ENCODE measurements around the gene CDR2L.
"Not testable (repeated sequence)": the region's sequence is repeated elsewhere in the genome, so short reads cannot be mapped to it uniquely, and the experiment has no call there.

Gene CDR2L

DNA sequence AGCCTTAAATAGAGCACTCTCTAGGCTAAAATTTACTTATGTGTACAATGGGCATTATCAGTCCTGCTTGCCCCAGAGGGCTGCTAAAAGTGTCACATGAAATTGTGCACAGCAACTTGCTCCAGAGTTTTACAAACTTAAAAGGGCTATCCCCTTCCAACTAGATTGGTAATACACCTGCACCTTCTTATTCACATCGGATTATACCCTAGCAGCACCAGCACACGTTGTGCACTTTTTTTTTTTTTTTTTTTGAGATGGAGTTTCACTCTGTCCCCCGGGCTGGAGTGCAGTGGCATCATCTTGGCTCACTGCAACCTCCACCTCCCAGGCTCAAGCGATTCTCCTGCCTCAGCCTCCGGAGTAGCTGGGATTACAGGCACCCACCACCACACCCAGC lies 56.4 kb downstream of the CDR2L start:
- not testable (repeated sequence) for DNase-seq (ENCODE audit: low read depth in 2 of 2)

DNA sequence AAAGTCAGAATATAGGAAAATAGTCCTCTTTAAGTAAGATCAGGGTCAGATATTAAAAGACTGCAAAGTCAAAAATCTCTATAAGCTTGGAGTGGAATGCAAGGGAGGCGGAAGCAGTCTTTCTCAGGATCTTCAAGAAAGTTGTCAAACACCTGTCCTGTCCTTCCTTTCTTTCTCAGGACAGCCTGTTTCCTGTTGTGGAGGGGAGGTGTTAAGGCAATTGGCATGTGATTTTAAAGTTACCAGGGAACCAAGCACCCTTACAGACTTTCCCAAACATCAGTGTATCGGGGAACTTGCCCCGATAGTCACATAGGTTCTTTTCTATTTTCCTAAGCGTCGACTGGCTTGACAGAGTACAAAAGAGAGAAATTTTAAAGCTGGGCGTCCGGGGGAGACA lies 57.3 kb downstream of the CDR2L start:
- no peak for DNase-seq (ENCODE audit: low read depth in 2 of 2)

DNA sequence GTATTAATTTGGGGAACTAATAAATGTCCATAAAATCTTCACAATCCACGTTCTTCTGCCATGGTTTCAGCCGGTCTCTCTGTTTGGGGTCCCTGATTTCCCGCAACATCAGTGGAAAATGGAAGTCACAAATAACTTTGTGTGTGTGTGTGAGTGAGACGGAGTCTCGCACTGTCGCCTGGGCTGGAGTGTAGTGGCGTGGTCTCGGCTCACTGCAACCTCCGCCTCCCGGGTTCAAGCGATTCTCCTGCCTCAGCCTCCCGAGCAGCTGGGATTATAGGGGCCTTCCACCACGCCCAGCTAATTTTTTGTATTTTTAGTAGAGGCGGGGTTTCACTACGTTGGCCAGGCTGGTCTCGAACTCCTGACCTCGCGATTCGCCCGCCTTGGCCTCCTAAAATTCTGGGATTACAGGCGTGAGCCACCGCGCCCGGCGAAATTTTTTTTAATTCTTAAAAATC lies 58.5 kb downstream of the CDR2L start:
- DNase-seq (ENCODE audit: low read depth in 2 of 2) = not testable (repeated sequence)

DNA sequence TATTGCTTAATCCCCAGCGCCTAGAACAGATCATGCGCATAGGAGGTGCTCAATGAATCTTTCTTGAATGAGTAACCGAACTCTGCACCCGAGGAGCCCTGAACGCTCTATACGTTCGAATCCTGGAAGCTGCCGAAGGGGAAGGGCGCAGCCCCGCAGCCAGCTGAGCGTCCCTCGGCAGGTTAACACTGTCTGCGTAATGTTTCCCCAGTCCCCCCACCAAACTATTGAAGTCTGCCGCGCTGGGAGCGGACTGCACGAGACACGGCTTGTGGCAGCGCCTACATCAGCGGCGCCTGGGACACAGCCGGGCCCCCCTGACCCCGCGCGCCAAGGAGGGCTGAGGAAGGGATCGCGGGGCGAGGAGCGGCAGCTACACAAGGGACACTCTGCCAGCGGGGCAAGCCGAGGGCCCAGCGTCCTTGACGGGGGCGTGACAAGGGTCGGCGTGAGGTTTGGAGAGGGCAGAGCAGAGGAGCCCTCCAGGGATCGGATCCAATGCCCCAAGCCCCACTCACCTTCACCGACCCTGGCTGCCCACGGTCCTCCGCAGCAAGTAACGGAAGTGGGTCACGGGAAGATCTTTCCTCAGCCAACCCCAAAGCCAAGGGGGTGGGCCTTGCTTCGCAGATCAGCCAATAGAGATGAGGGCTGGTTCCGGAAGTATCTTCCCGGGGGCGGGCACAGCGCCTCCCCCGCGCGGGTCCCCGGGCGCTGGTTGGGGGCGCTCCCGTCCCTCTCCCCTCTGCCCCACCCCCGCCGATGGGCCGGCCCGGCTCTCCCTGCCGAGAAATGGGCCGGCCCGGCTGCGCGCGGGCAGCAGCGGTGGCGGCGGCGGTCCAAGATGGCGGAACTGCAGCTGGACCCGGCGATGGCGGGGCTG lies 59.2 kb downstream of the CDR2L start, which contains the start of the genes ATP5PD and KCTD2:
Gene ATP5PD, minus strand, starts transcription at position 563 of the 883 bp plus-strand sequence. CDS start 4,319 bp downstream, outside the sequence.
Gene KCTD2, plus strand, starts transcription at position 819 of the 883 bp plus-strand sequence. Its CDS starts 26 bp downstream, at position 845.
- peak; percentile 93 to 95 for DNase-seq (ENCODE audit: low read depth in 2 of 2)

DNA sequence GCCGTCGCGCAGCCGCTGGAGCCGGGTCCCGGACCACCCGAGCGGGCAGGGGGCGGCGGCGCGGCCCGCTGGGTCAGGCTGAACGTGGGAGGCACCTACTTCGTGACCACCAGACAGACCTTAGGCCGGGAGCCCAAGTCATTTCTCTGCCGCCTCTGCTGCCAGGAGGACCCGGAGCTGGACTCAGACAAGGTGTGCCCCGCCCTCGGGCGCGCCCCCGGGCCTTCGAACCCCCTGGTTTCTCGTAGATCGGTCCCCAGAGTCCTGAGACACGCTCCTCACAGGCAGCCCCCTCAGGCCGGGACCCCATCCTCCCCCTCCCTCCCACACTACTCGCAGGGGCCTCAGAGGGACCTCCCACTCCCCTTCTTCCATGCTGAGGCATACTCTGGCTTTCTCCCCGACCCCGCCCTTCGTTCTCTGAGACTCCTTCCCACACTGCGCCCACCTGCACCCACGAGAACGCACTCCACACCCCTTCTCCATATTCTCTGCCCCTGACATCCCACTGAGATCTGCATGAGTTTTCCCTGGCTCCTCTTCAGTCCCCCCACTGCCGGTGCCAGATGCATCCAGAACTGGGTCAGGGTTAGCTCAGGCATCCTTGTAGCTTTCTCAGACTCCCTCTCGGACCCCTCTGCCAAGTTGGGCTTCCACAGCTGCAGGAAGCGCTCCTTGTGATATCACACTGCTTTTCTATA lies 60.1 kb downstream of the CDR2L start:
- DNase-seq (ENCODE audit: low read depth in 2 of 2) = peak in 1 of 2 donors; percentile 13

DNA sequence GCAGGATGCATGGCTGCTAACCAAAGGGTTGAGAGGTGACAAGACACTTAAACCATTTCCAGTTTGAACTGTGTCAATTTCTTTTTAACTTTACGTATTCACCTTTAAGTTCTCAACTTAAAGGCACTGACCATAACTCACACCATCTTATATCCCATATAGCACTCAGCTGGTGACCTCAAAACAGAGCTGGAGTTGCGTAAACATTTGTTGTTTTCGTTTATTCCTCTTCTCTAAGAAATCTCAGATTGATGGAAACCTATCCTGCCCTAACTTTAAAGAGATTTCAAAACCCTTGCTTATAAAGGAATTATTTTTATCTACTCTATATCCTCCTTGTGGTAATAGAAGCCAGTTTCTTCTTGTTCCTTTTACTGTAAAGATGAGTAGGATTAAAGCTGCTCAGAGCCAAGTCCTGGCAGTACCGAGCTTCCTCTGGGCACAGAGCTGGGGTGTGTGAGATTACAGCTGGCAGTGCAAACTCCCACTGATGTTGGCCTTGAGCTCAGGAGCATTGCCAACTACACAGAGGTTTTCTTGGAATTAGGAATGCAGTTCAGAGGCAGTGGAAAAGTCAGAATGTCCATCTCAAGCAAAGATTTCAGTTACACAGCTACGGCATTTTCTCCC lies 60.9 kb downstream of the CDR2L start:
- DNase-seq (ENCODE audit: low read depth in 2 of 2) = no peak

DNA sequence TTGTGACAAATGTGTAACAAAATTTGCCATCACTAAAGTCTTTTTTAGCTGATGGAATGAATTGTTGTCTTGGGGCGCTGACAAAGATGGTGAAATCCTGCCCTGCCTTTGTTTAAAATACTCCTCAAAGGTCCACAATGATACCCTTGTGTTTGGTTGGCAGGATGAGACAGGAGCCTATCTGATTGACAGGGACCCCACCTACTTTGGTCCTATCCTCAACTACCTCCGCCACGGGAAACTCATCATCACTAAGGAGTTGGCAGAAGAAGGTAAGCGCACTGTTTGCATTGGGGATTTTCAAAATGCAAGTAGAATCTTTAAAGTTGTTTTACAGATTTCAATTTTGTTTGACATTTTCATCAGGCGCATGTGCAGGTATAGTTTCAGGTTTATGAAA lies 61.6 kb downstream of the CDR2L start:
- DNase-seq (ENCODE audit: low read depth in 2 of 2) = no peak

DNA sequence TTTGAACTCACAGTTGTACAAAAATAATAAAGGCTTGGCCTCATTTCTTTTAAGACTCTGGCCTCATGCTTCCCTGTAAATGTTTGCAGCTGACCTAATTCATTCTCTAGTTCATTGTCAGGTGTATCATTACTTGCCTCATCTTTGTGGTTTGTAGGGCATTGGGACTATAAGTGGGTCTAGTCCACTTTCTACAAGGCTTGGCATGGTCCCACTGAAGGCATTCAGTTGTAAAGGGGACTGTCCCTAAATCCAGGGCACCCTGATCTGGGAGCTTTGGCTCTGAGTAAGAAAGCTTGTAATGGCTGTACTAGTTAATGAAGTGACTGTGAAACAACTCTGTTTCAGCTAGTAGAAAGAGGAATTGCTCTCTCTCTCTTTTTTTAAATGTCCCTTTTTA lies 62.3 kb downstream of the CDR2L start:
- DNase-seq (ENCODE audit: low read depth in 2 of 2) = no peak

DNA sequence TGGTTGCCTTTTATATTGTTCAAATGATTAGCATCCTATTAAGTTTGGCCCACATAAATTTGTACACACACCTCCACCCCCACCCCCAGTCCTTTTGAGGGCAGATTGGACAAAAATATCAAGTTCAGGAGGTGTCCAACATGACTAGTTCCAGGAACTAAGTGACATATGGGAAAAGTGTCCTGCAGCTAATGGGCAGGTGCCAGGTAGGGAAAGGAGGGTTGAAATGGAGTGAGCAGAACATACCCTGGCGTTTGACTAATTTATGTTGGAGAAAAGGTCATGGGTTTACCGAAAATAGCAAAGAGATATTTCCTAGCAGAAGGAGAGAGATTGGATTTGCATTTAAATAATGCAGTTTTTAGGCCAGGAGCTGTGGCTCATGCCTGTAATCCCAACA lies 64.5 kb downstream of the CDR2L start:
- no peak for DNase-seq (ENCODE audit: low read depth in 2 of 2)
